ENCODE results near the gene RPRD1A. TPM values are rescaled to one million over a fixed set of nuclear protein-coding genes. Genes with fewer than 3 reads are reported as not detected.

The RPRD1A gene
- total and polyA plus RNA-seq, 7 experiments from 2014 or later: 11.8 to 51.3 (median 27.6) TPM

DNA sequence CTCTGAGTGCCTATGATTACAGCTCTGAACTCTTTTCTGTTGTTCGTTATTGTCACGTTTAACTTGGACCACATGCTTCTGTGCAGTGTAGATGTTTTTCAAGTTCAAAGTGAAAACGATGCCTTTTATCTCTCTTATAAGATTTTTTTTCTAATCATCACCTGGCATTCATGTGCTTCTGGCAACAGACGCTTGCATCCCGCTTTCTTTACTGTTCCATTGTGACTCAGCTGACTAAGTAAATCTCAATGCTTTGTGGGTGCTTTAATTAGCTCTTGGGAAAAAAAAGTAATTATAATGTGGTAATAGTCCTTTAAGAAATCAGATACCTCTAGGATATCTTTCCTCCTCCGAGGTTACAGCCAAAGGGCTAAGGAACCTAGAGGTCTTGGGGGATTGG, 126.1 kb downstream of the RPRD1A start:
- Histone ChIP-seq H3K9me3 (ENCODE audit: control insufficient read depth in 2 of 3, low read length in 3 of 3) (no peaks in the 10 kb centered on the region), H3K4me3 (ENCODE audit: low read length) (no peak overlapping the region), H3K27ac (ENCODE audit: low read depth, low read length) (no peak overlapping the region), H3K36me3 (ENCODE audit: control insufficient read depth in 2 of 3, insufficient read depth in 3 of 3, low read length in 3 of 3) (no peaks in the 10 kb centered on the region), H3K27me3 (ENCODE audit: control insufficient read depth in 2 of 2, insufficient read depth in 2 of 2, low read length in 2 of 2) (no peaks in the 10 kb centered on the region), H3K4me1 (ENCODE audit: control insufficient read depth in 2 of 2, insufficient read depth in 2 of 2, low read length in 2 of 2) (no peaks in the 10 kb centered on the region)
- Mint-ChIP-seq H3K27me3 (peaks cover 0 to 21% (median 3%) of the 10 kb centered on the region in 5 donors), H3K36me3 (no peaks in the 10 kb centered on the region), H3K27ac (no peak overlapping the region), H3K9me3 (no peaks in the 10 kb centered on the region), H3K4me1 (peaks cover 0 to 3% (median 0%) of the 10 kb centered on the region in 7 donors), H3K4me3 (no peak overlapping the region)
- intact Hi-C loops (cut with micrococcal nuclease): no loop called here
- CTCF ChIA-PET: interaction anchor here (0.7 kb wide), 1 partner anchor 9 kb away, joined by 4 read pairs; no protein-coding TSS in a partner anchor
- POLR2A ChIA-PET: interaction anchor here (0.6 kb wide), 1 partner anchor 350 kb away, joined by 3 read pairs; no protein-coding TSS in a partner anchor
- DNase-seq: no peak
- ATAC-seq: no peak

Other genes starting within 250 kb of the RPRD1A start
- 10 to 100 TPM; 12.1 to 25.2 (median 16.6) TPM for gene SLC39A6, start 61.8 kb upstream of the RPRD1A start, total RNA-seq
- 10 to 100 TPM; 20.2 to 27.8 TPM for gene SLC39A6, start 61.8 kb upstream of the RPRD1A start, polyA plus RNA-seq
- 100 to 1,000 TPM in 4 of 5 experiments, 10 to 100 TPM in 1; 79.3 to 177 (median 150) TPM for gene ELP2, start 62.3 kb upstream of the RPRD1A start, total RNA-seq
- gene ELP2, start 62.3 kb upstream of the RPRD1A start, polyA plus RNA-seq: 10 to 100 TPM; 77.4 to 93.9 TPM
- gene MOCOS, start 119.9 kb upstream of the RPRD1A start, total RNA-seq: under 1 TPM in 1 of 5 experiments, not detected in 4; 0.05 TPM
- not detected for gene MOCOS, start 119.9 kb upstream of the RPRD1A start, polyA plus RNA-seq
- gene FHOD3, start 230.2 kb upstream of the RPRD1A start, total RNA-seq: not detected
- gene FHOD3, start 230.2 kb upstream of the RPRD1A start, polyA plus RNA-seq: not detected

All from naive thymus-derived CD4-positive, alpha-beta T cell (primary cell).